GM10266 (cell line): ENCODE data around the gene AK2.
"Not testable (repeated sequence)": the region's sequence is repeated elsewhere in the genome, so short reads cannot be mapped to it uniquely, and the experiment has no call there.

Source experiments
- DNase-seq: peaks from one replicate; pipeline ENCODE4 v3.0.0; 2012; ENCODE audit errors: extremely low spot score
- TF ChIP-seq, protein P1 (sequence below): IDR thresholded peaks from 2 replicates; pipeline ENCODE4 v1.5.1; 2012; ENCODE audit warnings: mild to moderate bottlenecking, low read depth; ENCODE audit not compliant: control insufficient read depth, insufficient read depth; ENCODE audit errors: missing control alignments

AK2 gene

DNA sequence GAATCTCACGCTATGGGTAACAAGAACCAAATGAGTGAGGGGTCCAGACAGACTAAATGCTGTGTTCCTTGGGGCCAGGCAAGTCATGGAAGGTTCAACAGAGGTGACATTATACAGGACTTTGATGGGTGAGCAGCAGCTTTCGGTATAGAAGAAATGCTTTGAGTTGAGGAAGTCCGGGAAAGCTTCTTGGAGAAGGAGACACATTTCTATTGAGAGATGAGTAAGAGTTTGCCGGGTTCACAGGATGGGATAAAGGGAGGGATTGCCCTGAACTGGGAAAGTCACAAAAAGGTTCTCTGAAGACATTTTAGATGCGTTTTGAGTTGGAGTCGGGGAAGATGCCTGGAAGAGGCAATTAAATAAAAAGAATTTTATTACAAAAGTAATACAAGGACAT, 43.7 kb upstream of the AK2 start:
- TF ChIP-seq, protein P1, sequence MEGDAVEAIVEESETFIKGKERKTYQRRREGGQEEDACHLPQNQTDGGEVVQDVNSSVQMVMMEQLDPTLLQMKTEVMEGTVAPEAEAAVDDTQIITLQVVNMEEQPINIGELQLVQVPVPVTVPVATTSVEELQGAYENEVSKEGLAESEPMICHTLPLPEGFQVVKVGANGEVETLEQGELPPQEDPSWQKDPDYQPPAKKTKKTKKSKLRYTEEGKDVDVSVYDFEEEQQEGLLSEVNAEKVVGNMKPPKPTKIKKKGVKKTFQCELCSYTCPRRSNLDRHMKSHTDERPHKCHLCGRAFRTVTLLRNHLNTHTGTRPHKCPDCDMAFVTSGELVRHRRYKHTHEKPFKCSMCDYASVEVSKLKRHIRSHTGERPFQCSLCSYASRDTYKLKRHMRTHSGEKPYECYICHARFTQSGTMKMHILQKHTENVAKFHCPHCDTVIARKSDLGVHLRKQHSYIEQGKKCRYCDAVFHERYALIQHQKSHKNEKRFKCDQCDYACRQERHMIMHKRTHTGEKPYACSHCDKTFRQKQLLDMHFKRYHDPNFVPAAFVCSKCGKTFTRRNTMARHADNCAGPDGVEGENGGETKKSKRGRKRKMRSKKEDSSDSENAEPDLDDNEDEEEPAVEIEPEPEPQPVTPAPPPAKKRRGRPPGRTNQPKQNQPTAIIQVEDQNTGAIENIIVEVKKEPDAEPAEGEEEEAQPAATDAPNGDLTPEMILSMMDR: no peak
- DNase-seq: no peak

DNA sequence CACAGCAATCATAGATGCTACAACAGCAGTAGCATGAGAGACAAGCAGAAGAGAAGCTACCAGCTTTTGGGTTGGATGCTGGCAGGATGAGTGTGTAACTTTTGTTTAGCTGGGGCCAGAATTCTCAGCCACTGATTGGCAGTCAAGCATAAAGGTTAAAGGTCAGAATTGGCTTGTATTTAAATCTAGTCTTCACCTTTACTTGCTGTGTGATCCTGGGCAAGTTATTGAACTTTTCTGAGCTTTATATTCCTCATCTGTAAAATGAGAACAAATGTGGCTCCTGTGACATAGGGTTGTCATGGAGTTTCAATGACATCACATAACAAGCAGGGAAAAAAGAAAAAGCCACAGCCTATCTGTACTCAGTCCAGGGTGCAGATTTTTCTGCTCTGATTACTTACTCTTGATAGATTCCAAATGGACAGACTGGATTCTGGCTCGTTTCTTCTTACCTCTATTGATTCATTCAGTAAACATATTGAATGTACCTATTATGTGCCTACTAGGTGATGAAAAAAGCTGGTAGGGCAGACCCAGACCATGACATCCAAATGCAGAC, 41.4 kb upstream of the AK2 start:
- DNase-seq: no peak
- TF ChIP-seq, protein P1: no peak

- TF ChIP-seq, protein P1: no peak
- no peak for DNase-seq
Measured at GRCh38 chr1:33074193-33074945, 37.7 kb upstream of the AK2 start.

DNA sequence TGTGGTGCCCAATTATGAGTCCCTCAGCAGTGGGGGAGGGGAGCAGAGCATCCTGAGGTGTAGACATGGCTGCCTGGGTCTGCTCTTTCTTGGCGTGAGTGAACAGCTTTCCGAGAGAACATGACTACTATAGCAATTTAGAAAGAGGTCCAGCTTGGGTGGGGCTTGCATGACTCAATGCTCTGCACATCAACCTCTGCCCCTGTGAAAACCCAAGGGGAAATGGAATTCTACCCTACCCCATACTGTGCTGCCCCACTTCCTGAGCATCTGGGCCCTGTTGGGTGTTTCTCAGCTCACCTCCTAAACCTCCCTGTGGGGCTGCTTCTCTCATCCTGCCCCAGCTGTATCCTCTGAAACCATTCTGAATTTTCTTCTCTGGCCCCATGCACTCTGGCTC, 36.0 kb upstream of the AK2 start:
- TF ChIP-seq, protein P1: no peak
- no peak for DNase-seq

GRCh38 chr1:33070628-33071027, 33.9 kb upstream of the AK2 start:
- DNase-seq: no peak
- TF ChIP-seq, protein P1: no peak

DNA sequence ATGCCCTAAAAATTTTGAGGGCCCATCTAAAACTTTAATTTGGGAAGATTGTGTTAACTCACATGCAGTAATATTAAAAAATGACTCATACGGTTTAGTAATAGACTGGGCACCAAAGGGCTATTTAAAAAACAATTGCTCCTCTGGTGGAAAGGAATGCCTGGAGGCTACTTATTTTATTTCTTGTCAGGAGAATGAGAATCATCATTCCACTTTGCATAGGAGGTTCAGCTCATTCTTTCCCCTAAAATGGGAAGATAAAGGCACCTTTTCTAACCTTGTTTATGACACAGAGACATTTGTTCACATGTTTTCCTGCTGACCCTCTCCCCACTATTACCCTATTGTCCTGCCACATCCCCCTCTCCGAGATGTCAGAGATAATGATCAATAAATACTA, 31.4 kb upstream of the AK2 start:
- not testable (repeated sequence) for DNase-seq

- DNase-seq: not testable (repeated sequence)
Measured at GRCh38 chr1:33066477-33066876, 29.8 kb upstream of the AK2 start.

DNA sequence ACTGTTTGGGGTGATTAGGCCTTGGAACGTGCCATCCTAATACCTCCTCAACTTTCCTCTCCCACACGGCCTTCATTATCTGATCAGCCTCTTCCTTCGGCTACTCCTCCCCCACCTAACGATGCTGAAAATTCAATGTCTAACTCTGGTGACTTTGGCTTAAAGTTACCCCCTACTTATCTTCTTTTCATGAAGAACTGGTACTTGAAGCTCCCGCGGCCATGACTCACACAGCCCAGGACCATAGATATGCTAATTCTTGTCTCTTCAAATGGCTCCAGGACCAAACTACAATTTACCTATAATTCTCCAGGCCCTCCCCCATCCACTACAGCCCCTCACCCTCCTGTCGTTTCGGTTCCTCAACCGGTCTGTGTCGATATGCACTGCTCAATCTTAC, 28.6 kb upstream of the AK2 start:
- TF ChIP-seq, protein P1: no peak
- no peak for DNase-seq

GRCh38 chr1:33064284-33064683, 27.6 kb upstream of the AK2 start:
- DNase-seq: not testable (repeated sequence)
